Activated CD8-positive, alpha-beta T cell treated with anti-CD3 and anti-CD28 coated beads for 36 hours (primary cell): Measurements from ENCODE around the gene TMEM151A. TPM values are rescaled to one million over a fixed set of nuclear protein-coding genes. Genes with fewer than 3 reads are reported as not detected.
A peak's percentile ranks its signal among the peaks of the same experiment; 100 is the strongest.

Experiments
- ATAC-seq: fragments of 200-7000 bp; cut with Tn5 transposase; one replicate; pipeline ENCODE4 v1.10.0; 2021; ENCODE audit warnings: mild to moderate bottlenecking, moderate library complexity
- CTCF ChIA-PET: fragments of 350-600 bp; sonication (Branson Sonifier 250); formaldehyde crosslinking; loops from one replicate; lab custom pipeline; 2021; ENCODE audit warnings: antibody characterized with exemption; lab: Charles Lee
- POLR2A ChIA-PET: fragments of 350-600 bp; sonication (Branson Sonifier 250); formaldehyde crosslinking; loops from one replicate; lab custom pipeline; 2021; ENCODE audit warnings: antibody characterized with exemption; lab: Charles Lee
- DNase-seq: peaks from one replicate; pipeline ENCODE4 v3.0.0-alpha.2; 2020
- H3K27ac Mint-ChIP-seq: one replicate; pipeline ENCODE4 v1.8.0; 2021; ENCODE audit warnings: mild to moderate bottlenecking, mixed read lengths
- H3K27me3 Mint-ChIP-seq: one replicate; pipeline ENCODE4 v1.8.0; 2021; ENCODE audit warnings: mixed read lengths
- H3K36me3 Mint-ChIP-seq: one replicate; pipeline ENCODE4 v1.8.0; 2021; ENCODE audit warnings: low read depth, mixed read lengths
- H3K4me1 Mint-ChIP-seq: one replicate; pipeline ENCODE4 v1.8.0; 2021; ENCODE audit warnings: low read depth, mixed read lengths
- H3K4me3 Mint-ChIP-seq: one replicate; pipeline ENCODE4 v1.8.0; 2021; ENCODE audit warnings: mild to moderate bottlenecking, moderate library complexity, mixed read lengths
- H3K9me3 Mint-ChIP-seq: one replicate; pipeline ENCODE4 v1.8.0; 2021; ENCODE audit warnings: mixed read lengths
- intact Hi-C: fragments of 100-400 bp; cut with micrococcal nuclease; formaldehyde crosslinking; loops from one replicate; pipeline ENCODE4 v1.10.0; 2022
- total RNA-seq, 2 experiments: library from RNA; stranded (reverse); gene quantifications; one replicate each; pipeline ENCODE4 v1.2.3, GENCODE V29; 2021
- TF ChIP-seq, protein P1 (sequence below): fragments of 200-600 bp; IDR thresholded peaks from one replicate; pipeline ENCODE4 v1.8.0; 2022; ENCODE audit warnings: antibody characterized with exemption, mild to moderate bottlenecking

Gene TMEM151A
- total RNA-seq, 2 experiments from 2014 or later: not detected

DNA sequence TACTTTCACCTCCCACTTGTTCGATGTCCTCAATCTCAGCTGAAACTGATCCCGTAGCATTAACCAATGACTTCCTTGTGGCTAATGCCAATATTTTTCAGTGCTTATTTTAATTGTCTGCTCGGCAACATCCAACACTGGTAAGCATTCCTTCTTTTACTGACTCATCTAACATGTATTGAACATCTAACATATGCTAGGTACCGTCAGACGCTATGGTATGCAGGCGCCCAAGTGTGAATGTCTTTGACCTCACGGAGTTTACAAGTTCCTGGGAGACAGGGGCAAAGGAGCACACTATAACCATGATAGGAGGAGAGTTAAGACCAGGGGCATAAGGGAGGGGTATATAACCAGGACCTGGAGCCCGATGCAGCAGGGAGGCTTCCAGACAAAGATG lies 51.5 kb downstream of the TMEM151A start:
- DNase-seq (no peak), ATAC-seq (no peak)
- Mint-ChIP-seq H3K4me1 (peaks cover 44% of the 10 kb centered on the region), H3K4me3 (peak overlapping the region; percentile 95), H3K27me3 (peaks cover 2% of the 10 kb centered on the region), H3K9me3 (no peaks in the 10 kb centered on the region), H3K27ac (no peak overlapping the region), H3K36me3 (peaks cover 22% of the 10 kb centered on the region)
- intact Hi-C loops: no loop called here
- ChIA-PET CTCF (interaction anchor here (0.8 to 2.5 kb wide), 4 partner anchors 13 to 75 kb away, joined by 3 to 9 read pairs (median 4); no protein-coding TSS in a partner anchor), POLR2A (interaction anchor here (1.4 to 2.9 kb wide), 3 partner anchors 17 to 31 kb away, joined by 3 to 11 read pairs (median 10); partner anchors contain the start of gene CD248)
- TF ChIP-seq, protein P1, sequence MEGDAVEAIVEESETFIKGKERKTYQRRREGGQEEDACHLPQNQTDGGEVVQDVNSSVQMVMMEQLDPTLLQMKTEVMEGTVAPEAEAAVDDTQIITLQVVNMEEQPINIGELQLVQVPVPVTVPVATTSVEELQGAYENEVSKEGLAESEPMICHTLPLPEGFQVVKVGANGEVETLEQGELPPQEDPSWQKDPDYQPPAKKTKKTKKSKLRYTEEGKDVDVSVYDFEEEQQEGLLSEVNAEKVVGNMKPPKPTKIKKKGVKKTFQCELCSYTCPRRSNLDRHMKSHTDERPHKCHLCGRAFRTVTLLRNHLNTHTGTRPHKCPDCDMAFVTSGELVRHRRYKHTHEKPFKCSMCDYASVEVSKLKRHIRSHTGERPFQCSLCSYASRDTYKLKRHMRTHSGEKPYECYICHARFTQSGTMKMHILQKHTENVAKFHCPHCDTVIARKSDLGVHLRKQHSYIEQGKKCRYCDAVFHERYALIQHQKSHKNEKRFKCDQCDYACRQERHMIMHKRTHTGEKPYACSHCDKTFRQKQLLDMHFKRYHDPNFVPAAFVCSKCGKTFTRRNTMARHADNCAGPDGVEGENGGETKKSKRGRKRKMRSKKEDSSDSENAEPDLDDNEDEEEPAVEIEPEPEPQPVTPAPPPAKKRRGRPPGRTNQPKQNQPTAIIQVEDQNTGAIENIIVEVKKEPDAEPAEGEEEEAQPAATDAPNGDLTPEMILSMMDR: no peak

DNA sequence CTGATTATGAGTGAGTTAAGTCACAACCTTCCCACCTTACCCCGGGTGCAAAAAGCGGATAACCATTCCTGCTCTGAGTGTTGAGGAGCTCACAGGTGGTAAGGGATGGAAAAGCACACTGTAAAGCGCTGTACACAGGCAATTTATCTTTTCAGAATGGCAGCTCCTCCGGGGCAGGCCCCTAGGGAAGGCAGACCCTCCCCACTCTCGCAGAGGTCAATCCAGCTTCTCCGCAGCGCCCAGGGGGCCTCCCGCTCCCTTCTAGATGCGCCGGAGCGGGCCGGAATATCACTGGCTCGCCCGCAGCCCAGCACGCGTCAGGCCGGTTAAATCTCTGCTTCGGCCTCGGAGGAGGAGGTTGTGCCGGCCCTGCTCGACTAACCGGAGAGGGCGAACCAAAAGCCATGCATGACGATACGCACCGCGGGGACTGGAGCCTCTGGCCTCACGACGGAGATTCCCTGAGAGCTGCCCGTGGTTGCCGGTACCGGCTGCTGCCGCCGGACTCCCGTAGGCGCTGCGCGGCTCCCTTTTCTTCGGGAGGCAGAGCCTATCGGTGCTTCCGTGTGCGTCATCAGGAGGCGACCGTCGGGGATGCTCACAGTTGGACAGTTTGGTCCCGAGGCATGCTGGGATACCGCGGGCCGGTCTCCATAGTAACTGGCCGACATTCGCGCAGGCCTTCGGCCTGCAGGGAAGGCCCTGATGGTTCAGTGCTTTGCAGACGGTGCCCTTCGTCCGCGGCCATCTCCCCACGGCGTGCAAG lies 53.0 kb downstream of the TMEM151A start, which contains the start of gene BRMS1:
TSS of gene BRMS1 (minus strand) at position 555 of the 766 bp plus-strand sequence. CDS start 2,870 bp downstream, outside the sequence.
- peaks cover 13% of the 10 kb centered on the region for H3K36me3 Mint-ChIP-seq
- H3K4me1 Mint-ChIP-seq: peaks cover 43% of the 10 kb centered on the region
- peaks cover 2% of the 10 kb centered on the region for H3K27me3 Mint-ChIP-seq
- intact Hi-C loops: loop anchor here (5.0 kb wide), 1 partner anchor 32 kb away; no protein-coding TSS in a partner anchor
- peak within 1 kb of the TSS; percentile 92 for H3K27ac Mint-ChIP-seq
- POLR2A ChIA-PET: interaction anchor here (0.8 to 3.3 kb wide), 12 partner anchors 9 to 63 kb away, joined by 3 to 22 read pairs (median 3); partner anchors contain the start of genes CD248, RIN1 and SLC29A2
- CTCF ChIA-PET: interaction anchor here (0.8 to 5.5 kb wide), 12 partner anchors 9 to 333 kb away, joined by 3 to 44 read pairs (median 4); partner anchors contain the start of genes RIN1 and YIF1A
- DNase-seq (peak; percentile 99), ATAC-seq (peak; percentile 78)
- TF ChIP-seq, protein P1: peak; percentile 14
- H3K4me3 Mint-ChIP-seq: peak within 1 kb of the TSS; percentile 95
- H3K9me3 Mint-ChIP-seq: no peaks in the 10 kb centered on the region

DNA sequence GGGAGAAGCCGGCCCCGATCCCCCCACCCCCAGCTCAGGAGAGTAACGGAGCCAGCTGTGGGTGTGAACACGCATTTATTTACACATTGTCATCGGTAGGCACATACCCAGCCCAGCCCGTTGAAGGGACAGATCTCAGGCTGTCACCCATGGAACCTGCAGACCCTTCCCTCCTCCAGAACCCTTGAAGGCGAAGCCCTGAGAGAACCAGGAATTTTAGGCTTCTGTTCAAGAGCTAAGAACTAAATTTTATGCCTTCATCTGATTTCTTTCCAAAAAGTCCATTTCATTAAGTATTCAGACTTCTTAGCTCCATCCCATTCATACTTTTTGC lies 53.6 kb downstream of the TMEM151A start:
- TF ChIP-seq, protein P1: no peak
- CTCF ChIA-PET: interaction anchor here (0.8 to 5.5 kb wide), 8 partner anchors 9 to 333 kb away, joined by 3 to 44 read pairs (median 6); partner anchors contain the start of genes RIN1 and YIF1A
- Mint-ChIP-seq H3K27me3 (peaks cover 2% of the 10 kb centered on the region), H3K36me3 (peaks cover 13% of the 10 kb centered on the region), H3K9me3 (no peaks in the 10 kb centered on the region), H3K4me1 (peaks cover 43% of the 10 kb centered on the region), H3K4me3 (peak overlapping the region; percentile 95), H3K27ac (peak overlapping the region; percentile 92)
- POLR2A ChIA-PET: interaction anchor here (0.6 to 3.3 kb wide), 9 partner anchors 9 to 122 kb away, joined by 3 to 22 read pairs (median 9); partner anchors contain the start of genes CD248, RIN1 and SLC29A2
- intact Hi-C loops: loop anchor here (5.0 kb wide), 1 partner anchor 33 kb away; no protein-coding TSS in a partner anchor
- ATAC-seq (peak; percentile 10), DNase-seq (no peak)

Other genes with a start within 250 kb of the TMEM151A start
- gene GAL3ST3, start 242.7 kb upstream of the TMEM151A start, total RNA-seq: 1 to 10 TPM in 1 of 2 experiments, under 1 TPM in 1; 0.51 to 1.0 TPM
- 100 to 1,000 TPM; 255 to 278 TPM for gene SF3B2, start 239.5 kb upstream of the TMEM151A start, total RNA-seq
- 10 to 100 TPM; 76.3 to 78.3 TPM for gene PACS1, start 221.6 kb upstream of the TMEM151A start, total RNA-seq
- gene KLC2, start 34.2 kb upstream of the TMEM151A start, total RNA-seq: 10 to 100 TPM; 32.2 to 35.2 TPM
- gene RAB1B, start 23.3 kb upstream of the TMEM151A start, total RNA-seq: 10 to 100 TPM; 97.9 to 98.2 TPM
- 1 to 10 TPM in 1 of 2 experiments, under 1 TPM in 1; 0.96 to 2.0 TPM for gene CNIH2, start 13.7 kb upstream of the TMEM151A start, total RNA-seq
- 10 to 100 TPM; 57.4 to 64.0 TPM for gene YIF1A, start 2.8 kb upstream of the TMEM151A start, total RNA-seq
- gene CD248, start 25.1 kb downstream of the TMEM151A start, total RNA-seq: 10 to 100 TPM; 16.3 to 16.8 TPM
- 1 to 10 TPM; 1.1 to 1.6 TPM for gene RIN1, start 44.5 kb downstream of the TMEM151A start, total RNA-seq
- 10 to 100 TPM; 35.7 to 35.9 TPM for gene BRMS1, start 53.2 kb downstream of the TMEM151A start, total RNA-seq
- 1 to 10 TPM; 9.4 to 9.5 TPM for gene B4GAT1, start 55.7 kb downstream of the TMEM151A start, total RNA-seq
- 10 to 100 TPM; 11.8 to 12.2 TPM for gene SLC29A2, start 79.9 kb downstream of the TMEM151A start, total RNA-seq
- under 1 TPM in 1 of 2 experiments, not detected in 1; 0.11 TPM for gene NPAS4, start 129.1 kb downstream of the TMEM151A start, total RNA-seq
- 100 to 1,000 TPM; 135 to 142 TPM for gene MRPL11, start 147.0 kb downstream of the TMEM151A start, total RNA-seq
- gene PELI3, start 175.0 kb downstream of the TMEM151A start, total RNA-seq: 10 to 100 TPM in 1 of 2 experiments, 1 to 10 TPM in 1; 6.7 to 10.5 TPM
- 10 to 100 TPM; 72.4 to 75.8 TPM for gene DPP3, start 188.5 kb downstream of the TMEM151A start, total RNA-seq
- gene BBS1, start 218.7 kb downstream of the TMEM151A start, total RNA-seq: 1 to 10 TPM; 7.7 to 7.9 TPM